GM19468 (cell line): Measurements from ENCODE around the gene TBXAS1.
A peak's percentile ranks its signal among the peaks of the same experiment; 100 is the strongest.
"Not testable (repeated sequence)": the region's sequence is repeated elsewhere in the genome, so short reads cannot be mapped to it uniquely, and the experiment has no call there.

ENCODE experiments used
- ATAC-seq: cut with Tn5 transposase; IDR thresholded peaks from one replicate; pipeline ENCODE4 v1.9.1; 2021; ENCODE audit warnings: mild to moderate bottlenecking, moderate library complexity, moderate number of reproducible peaks; ENCODE audit not compliant: unreplicated experiment; ENCODE audit errors: extremely low read depth

The TBXAS1 gene

GRCh38 chr7:139823959-139824521, 5.0 kb upstream of the TBXAS1 start:
- ATAC-seq = no peak

- no peak for ATAC-seq
Observed at GRCh38 chr7:139825666-139826290, 3.3 kb upstream of the TBXAS1 start.

- no peak for ATAC-seq
Observed at GRCh38 chr7:139827042-139827441, 2.0 kb upstream of the TBXAS1 start.

GRCh38 chr7:139828446-139828845, 618 bp upstream of the TBXAS1 start:
- ATAC-seq = no peak

GRCh38 chr7:139829775-139830117, 682 bp downstream of the TBXAS1 start:
- no peak for ATAC-seq

- no peak for ATAC-seq
Observed at GRCh38 chr7:139830292-139830691, 1.2 kb downstream of the TBXAS1 start.

- no peak for ATAC-seq
Observed at GRCh38 chr7:139830782-139831501, 1.9 kb downstream of the TBXAS1 start.

GRCh38 chr7:139835848-139836247, 6.8 kb downstream of the TBXAS1 start:
- ATAC-seq = not testable (repeated sequence)

- ATAC-seq = not testable (repeated sequence)
Observed at GRCh38 chr7:139837291-139837690, 8.2 kb downstream of the TBXAS1 start.

GRCh38 chr7:139838276-139838675, 9.2 kb downstream of the TBXAS1 start:
- no peak for ATAC-seq

- no peak for ATAC-seq
Observed at GRCh38 chr7:139838876-139839275, 9.8 kb downstream of the TBXAS1 start.

- ATAC-seq = no peak
Observed at GRCh38 chr7:139840776-139841175, 11.7 kb downstream of the TBXAS1 start.

- peak; percentile 63 for ATAC-seq
Observed at GRCh38 chr7:139842401-139843210, 13.5 kb downstream of the TBXAS1 start.

- ATAC-seq = not testable (repeated sequence)
Observed at GRCh38 chr7:139843211-139843537, 14.1 kb downstream of the TBXAS1 start.

- ATAC-seq = no peak
Observed at GRCh38 chr7:139844779-139845442, 15.8 kb downstream of the TBXAS1 start.

- ATAC-seq = no peak
Observed at GRCh38 chr7:139845443-139845805, 16.4 kb downstream of the TBXAS1 start.

GRCh38 chr7:139846297-139846696, 17.2 kb downstream of the TBXAS1 start:
- ATAC-seq = no peak

GRCh38 chr7:139848274-139848673, 19.2 kb downstream of the TBXAS1 start:
- no peak for ATAC-seq

- ATAC-seq = no peak
Observed at GRCh38 chr7:139850906-139851305, 21.8 kb downstream of the TBXAS1 start.

GRCh38 chr7:139851770-139852481, 22.9 kb downstream of the TBXAS1 start:
- ATAC-seq = no peak
